ENCODE results near the gene SEPTIN12.

SEPTIN12 gene

DNA sequence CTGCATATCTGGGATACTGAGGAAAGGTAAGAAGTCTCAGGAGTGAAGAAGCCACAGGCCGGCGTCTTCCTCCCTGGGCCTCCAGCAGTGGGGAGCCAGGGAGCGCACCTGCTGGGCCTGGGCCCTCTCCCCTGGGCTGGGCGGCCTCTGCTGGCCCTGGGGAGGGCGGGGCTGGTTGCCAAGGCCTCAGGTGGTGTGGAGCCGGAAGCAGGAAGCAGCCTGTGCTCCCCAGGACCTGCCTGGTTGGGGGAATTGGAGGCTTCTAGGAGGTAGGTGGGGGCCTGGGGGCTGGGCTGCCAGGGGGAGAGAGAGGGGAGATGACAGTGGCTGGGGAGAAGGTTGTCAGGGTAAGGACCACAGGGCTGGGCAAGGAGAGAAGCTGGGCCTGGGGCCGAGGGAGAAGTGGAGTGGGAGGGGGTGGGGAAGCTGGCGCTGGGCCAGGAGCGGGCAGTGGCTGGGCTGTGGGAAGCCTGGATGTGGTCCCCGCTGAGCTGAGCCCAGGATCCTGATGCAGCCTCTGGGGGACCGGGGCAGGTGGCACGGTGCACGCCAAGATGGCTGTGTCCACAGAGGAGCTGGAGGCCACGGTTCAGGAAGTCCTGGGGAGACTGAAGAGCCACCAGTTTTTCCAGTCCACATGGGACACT, 7.2 kb upstream of the SEPTIN12 start, which contains the start of gene SMIM22:
TSS of gene SMIM22 (plus strand) at position 189 of the 647 bp plus-strand sequence. CDS start at position 555, 366 bp downstream.
- no peak for TF ChIP-seq CREB1 (IDR thresholded peaks at IDR 0.05; ENCODE audit: low read depth)
- no peak for TF ChIP-seq YY1 (IDR thresholded peaks at IDR 0.05; ENCODE audit: low read depth)
- peak; percentile 91 for TF ChIP-seq NFIC (IDR thresholded peaks at IDR 0.05)
- TF ChIP-seq, protein P1, sequence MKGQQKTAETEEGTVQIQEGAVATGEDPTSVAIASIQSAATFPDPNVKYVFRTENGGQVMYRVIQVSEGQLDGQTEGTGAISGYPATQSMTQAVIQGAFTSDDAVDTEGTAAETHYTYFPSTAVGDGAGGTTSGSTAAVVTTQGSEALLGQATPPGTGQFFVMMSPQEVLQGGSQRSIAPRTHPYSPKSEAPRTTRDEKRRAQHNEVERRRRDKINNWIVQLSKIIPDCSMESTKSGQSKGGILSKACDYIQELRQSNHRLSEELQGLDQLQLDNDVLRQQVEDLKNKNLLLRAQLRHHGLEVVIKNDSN (IDR thresholded peaks at IDR 0.05): peak; percentile 22; the same call in 1 of the 2 replicates
- no peak for TF ChIP-seq FOXM1 (IDR thresholded peaks at IDR 0.05; ENCODE audit: borderline replicate concordance, low read depth)

DNA sequence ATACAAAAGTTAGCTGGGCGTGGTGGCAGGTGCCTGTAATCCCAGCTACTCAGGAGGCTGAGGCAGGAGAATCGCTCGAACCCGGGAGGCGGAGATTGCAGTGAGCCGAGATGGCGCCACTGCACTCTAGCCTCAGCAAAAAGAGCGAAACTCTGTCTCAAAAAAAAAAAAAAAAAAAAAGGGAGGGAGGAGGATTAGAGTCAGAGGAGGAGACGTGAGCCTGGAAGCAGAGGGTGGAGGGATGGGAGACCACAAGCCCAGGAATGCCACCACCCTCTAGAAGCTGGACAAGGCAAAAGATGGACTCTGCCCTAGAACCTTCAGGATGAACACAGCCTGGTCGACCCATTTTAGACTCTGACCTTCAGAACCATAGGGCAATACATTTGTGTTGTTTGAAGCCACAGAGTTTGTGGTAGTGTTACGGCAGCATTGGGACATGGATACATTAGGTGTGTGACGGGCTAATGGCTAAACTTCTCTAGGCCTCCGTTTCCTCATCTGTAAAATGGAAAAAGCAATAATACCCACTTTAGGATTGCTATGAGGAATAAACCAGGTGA, 4.9 kb upstream of the SEPTIN12 start:
- TF ChIP-seq CREB1 (IDR thresholded peaks at IDR 0.05; ENCODE audit: low read depth) (no peak), TCF12 (IDR thresholded peaks at IDR 0.05; ENCODE audit: low read depth) (no peak), RAD21 (IDR thresholded peaks at IDR 0.05; ENCODE audit: low read depth) (no peak), EP300 (IDR thresholded peaks at IDR 0.05; ENCODE audit: borderline replicate concordance) (no peak), FOXM1 (IDR thresholded peaks at IDR 0.05; ENCODE audit: borderline replicate concordance, low read depth) (no peak), EGR1 (IDR thresholded peaks at IDR 0.05) (no peak), YY1 (IDR thresholded peaks at IDR 0.05; ENCODE audit: low read depth) (no peak), CEBPB (IDR thresholded peaks at IDR 0.05) (no peak), TEAD4 (IDR thresholded peaks at IDR 0.05) (no peak), NFIC (IDR thresholded peaks at IDR 0.05) (no peak), TAF1 (IDR thresholded peaks at IDR 0.05; ENCODE audit: low read depth) (no peak), ZBTB7A (IDR thresholded peaks at IDR 0.05; ENCODE audit: low read depth) (no peak)
- TF ChIP-seq, protein P1 (IDR thresholded peaks at IDR 0.05): no peak
- TF ChIP-seq, protein P2, sequence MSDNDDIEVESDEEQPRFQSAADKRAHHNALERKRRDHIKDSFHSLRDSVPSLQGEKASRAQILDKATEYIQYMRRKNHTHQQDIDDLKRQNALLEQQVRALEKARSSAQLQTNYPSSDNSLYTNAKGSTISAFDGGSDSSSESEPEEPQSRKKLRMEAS (IDR thresholded peaks at IDR 0.05): no peak
- TF ChIP-seq, protein P3, sequence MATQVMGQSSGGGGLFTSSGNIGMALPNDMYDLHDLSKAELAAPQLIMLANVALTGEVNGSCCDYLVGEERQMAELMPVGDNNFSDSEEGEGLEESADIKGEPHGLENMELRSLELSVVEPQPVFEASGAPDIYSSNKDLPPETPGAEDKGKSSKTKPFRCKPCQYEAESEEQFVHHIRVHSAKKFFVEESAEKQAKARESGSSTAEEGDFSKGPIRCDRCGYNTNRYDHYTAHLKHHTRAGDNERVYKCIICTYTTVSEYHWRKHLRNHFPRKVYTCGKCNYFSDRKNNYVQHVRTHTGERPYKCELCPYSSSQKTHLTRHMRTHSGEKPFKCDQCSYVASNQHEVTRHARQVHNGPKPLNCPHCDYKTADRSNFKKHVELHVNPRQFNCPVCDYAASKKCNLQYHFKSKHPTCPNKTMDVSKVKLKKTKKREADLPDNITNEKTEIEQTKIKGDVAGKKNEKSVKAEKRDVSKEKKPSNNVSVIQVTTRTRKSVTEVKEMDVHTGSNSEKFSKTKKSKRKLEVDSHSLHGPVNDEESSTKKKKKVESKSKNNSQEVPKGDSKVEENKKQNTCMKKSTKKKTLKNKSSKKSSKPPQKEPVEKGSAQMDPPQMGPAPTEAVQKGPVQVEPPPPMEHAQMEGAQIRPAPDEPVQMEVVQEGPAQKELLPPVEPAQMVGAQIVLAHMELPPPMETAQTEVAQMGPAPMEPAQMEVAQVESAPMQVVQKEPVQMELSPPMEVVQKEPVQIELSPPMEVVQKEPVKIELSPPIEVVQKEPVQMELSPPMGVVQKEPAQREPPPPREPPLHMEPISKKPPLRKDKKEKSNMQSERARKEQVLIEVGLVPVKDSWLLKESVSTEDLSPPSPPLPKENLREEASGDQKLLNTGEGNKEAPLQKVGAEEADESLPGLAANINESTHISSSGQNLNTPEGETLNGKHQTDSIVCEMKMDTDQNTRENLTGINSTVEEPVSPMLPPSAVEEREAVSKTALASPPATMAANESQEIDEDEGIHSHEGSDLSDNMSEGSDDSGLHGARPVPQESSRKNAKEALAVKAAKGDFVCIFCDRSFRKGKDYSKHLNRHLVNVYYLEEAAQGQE (IDR thresholded peaks at IDR 0.05; ENCODE audit: low read depth): no peak

DNA sequence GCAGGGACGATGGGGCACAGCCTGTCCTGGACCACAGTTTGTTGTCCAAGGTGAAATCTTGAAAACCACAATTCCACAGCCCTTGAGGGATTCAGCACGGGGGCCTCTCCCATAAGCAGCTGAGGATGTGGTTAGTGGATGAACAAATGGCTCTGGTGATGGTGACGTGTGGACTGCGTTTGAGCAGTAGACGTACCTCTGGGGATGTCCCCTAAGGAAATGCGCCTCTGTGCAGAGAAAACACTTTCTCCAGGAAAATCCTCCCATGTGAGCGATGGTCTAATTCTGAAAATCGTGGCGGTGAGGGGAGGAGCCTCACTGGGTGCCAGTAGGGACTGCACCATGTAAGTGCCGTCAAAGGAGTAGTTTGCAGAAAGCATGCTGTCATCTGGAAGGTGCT, 2.7 kb upstream of the SEPTIN12 start:
- TF ChIP-seq TAF1 (IDR thresholded peaks at IDR 0.05; ENCODE audit: low read depth): no peak
- TF ChIP-seq CEBPB (IDR thresholded peaks at IDR 0.05): no peak
- TF ChIP-seq, protein P3 (IDR thresholded peaks at IDR 0.05; ENCODE audit: low read depth): no peak
- no peak for TF ChIP-seq TEAD4 (IDR thresholded peaks at IDR 0.05)
- TF ChIP-seq, protein P2 (IDR thresholded peaks at IDR 0.05): no peak
- no peak for TF ChIP-seq CREB1 (IDR thresholded peaks at IDR 0.05; ENCODE audit: low read depth)
- TF ChIP-seq EGR1 (IDR thresholded peaks at IDR 0.05): no peak
- no peak for TF ChIP-seq TCF12 (IDR thresholded peaks at IDR 0.05; ENCODE audit: low read depth)
- TF ChIP-seq, protein P1 (IDR thresholded peaks at IDR 0.05): no peak
- TF ChIP-seq NFIC (IDR thresholded peaks at IDR 0.05): no peak
- no peak for TF ChIP-seq EP300 (IDR thresholded peaks at IDR 0.05; ENCODE audit: borderline replicate concordance)
- TF ChIP-seq ZBTB7A (IDR thresholded peaks at IDR 0.05; ENCODE audit: low read depth): no peak
- no peak for TF ChIP-seq FOXM1 (IDR thresholded peaks at IDR 0.05; ENCODE audit: borderline replicate concordance, low read depth)
- no peak for TF ChIP-seq RAD21 (IDR thresholded peaks at IDR 0.05; ENCODE audit: low read depth)
- TF ChIP-seq YY1 (IDR thresholded peaks at IDR 0.05; ENCODE audit: low read depth): no peak

DNA sequence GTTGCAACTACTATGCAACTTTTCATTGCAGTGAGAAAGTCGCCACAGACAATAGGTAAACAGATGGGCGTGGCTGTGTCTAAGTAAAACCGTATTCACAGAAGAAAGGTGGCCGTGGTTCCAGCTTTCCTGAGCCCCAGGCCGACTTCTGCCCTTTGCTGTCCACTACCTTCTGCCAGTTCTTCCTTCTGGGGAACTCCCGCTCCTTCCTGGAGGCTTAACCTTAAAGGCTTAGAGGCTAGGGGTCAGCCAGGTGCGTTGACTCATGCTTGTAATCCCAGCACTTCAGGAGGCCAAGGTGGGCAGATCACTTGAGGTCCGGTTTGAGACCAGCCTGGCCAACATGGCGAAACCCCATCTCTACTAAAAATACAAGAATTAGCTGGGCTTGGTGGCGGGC, 2.1 kb upstream of the SEPTIN12 start:
- TF ChIP-seq FOXM1 (IDR thresholded peaks at IDR 0.05; ENCODE audit: borderline replicate concordance, low read depth) (no peak), TCF12 (IDR thresholded peaks at IDR 0.05; ENCODE audit: low read depth) (no peak), EGR1 (IDR thresholded peaks at IDR 0.05) (no peak), CEBPB (IDR thresholded peaks at IDR 0.05) (no peak), NFIC (IDR thresholded peaks at IDR 0.05) (no peak), ZBTB7A (IDR thresholded peaks at IDR 0.05; ENCODE audit: low read depth) (no peak), EP300 (IDR thresholded peaks at IDR 0.05; ENCODE audit: borderline replicate concordance) (no peak), YY1 (IDR thresholded peaks at IDR 0.05; ENCODE audit: low read depth) (no peak), TAF1 (IDR thresholded peaks at IDR 0.05; ENCODE audit: low read depth) (no peak), CREB1 (IDR thresholded peaks at IDR 0.05; ENCODE audit: low read depth) (no peak)
- TF ChIP-seq, protein P1 (IDR thresholded peaks at IDR 0.05): no peak
- TF ChIP-seq, protein P3 (IDR thresholded peaks at IDR 0.05; ENCODE audit: low read depth): no peak
- TF ChIP-seq, protein P2 (IDR thresholded peaks at IDR 0.05): no peak
